Caco-2 (cell line): ENCODE results near the gene ANKRD22. TPM values are rescaled to one million over a fixed set of nuclear protein-coding genes. Genes with fewer than 3 reads are reported as not detected.

Experiments used
- BruUV-seq: library from RNA; stranded (reverse); fragments of 400-500 nt; replicated peaks from 2 replicates; lab custom pipeline; 2021; lab: Mats Ljungman, UMichigan
- CTCF ChIA-PET: fragments of 300-600 bp; sonication (Branson Sonifier 250); formaldehyde crosslinking; loops from one replicate; lab custom pipeline; 2022; ENCODE audit warnings: antibody characterized with exemption; lab: Charles Lee
- POLR2A ChIA-PET: fragments of 300-600 bp; sonication (Branson Sonifier 250); formaldehyde crosslinking; loops from one replicate; lab custom pipeline; 2022; ENCODE audit warnings: antibody characterized with exemption; lab: Charles Lee
- DNase-seq, 2 experiments: peaks; one replicate each; pipeline versions ENCODE4 v3.0.0 to v3.0.0-alpha.2; 2020 to 2022
- H3K27me3 ChIP-seq: replicated peaks from 2 replicates; pipeline ENCODE4 v1.6.0; 2011; ENCODE audit warnings: low read length; ENCODE audit not compliant: control insufficient read depth, insufficient read depth
- H3K36me3 ChIP-seq: 2 replicates; pipeline ENCODE4 v1.5.1; 2011; ENCODE audit warnings: low read length; ENCODE audit not compliant: control insufficient read depth, insufficient read depth
- H3K4me1 ChIP-seq: fragments of 250-450 bp; sonication (Bioruptor Pico); 2 replicates; pipeline ENCODE4 v1.5.1; 2020; ENCODE audit warnings: mild to moderate bottlenecking
- H3K4me3 ChIP-seq: 2 replicates; pipeline ENCODE4 v1.5.1; 2011; ENCODE audit warnings: low read depth, mild to moderate bottlenecking, control low read depth, low read length
- H3K9me3 ChIP-seq: fragments of 250-450 bp; sonication (Bioruptor Pico); 2 replicates; pipeline ENCODE4 v1.5.1; 2020; ENCODE audit warnings: mild to moderate bottlenecking, moderate library complexity
- H3K27ac Mint-ChIP-seq: one replicate; pipeline ENCODE4 v1.8.0; 2022; ENCODE audit warnings: mixed read lengths; ENCODE audit not compliant: unreplicated experiment
- H3K27me3 Mint-ChIP-seq: one replicate; pipeline ENCODE4 v1.8.0; 2022; ENCODE audit warnings: mixed read lengths; ENCODE audit not compliant: insufficient read depth, unreplicated experiment
- H3K36me3 Mint-ChIP-seq: one replicate; pipeline ENCODE4 v1.8.0; 2022; ENCODE audit warnings: mild to moderate bottlenecking, mixed read lengths; ENCODE audit not compliant: insufficient read depth, unreplicated experiment
- H3K4me1 Mint-ChIP-seq: one replicate; pipeline ENCODE4 v1.8.0; 2022; ENCODE audit warnings: low read depth, mixed read lengths; ENCODE audit not compliant: unreplicated experiment
- H3K4me3 Mint-ChIP-seq: one replicate; pipeline ENCODE4 v1.8.0; 2022; ENCODE audit warnings: mild to moderate bottlenecking, moderate library complexity, mixed read lengths; ENCODE audit not compliant: unreplicated experiment
- H3K9me3 Mint-ChIP-seq: one replicate; pipeline ENCODE4 v1.8.0; 2022; ENCODE audit warnings: mixed read lengths; ENCODE audit not compliant: unreplicated experiment
- CTCF ChIP-seq, 2 experiments: fragments of 200-600 bp in 1 of 2; IDR thresholded peaks; 1 replicate in 1 of 2; 2 replicates in 1 of 2; pipeline versions ENCODE4 v1.5.1 to v1.8.0; 2011 to 2022; ENCODE audit warnings: antibody characterized with exemption in 1 of 2, control low read depth in 1 of 2, inconsistent platforms in 1 of 2, low read depth in 1 of 2, low read length in 1 of 2, mild to moderate bottlenecking in 1 of 2, moderate library complexity in 1 of 2; ENCODE audit not compliant: insufficient read depth in 1 of 2, severe bottlenecking in 1 of 2, unreplicated experiment in 1 of 2
- intact Hi-C: fragments of 100-400 bp; cut with micrococcal nuclease; formaldehyde crosslinking; loops from one replicate; pipeline ENCODE4 v1.10.0; 2022; ENCODE audit not compliant: unreplicated experiment
- total RNA-seq: library from RNA; stranded (reverse); gene quantifications from 2 replicates; pipeline ENCODE4 v1.2.3, GENCODE V29; 2022

Gene ANKRD22
- total RNA-seq, 1 experiment from 2014 or later = not detected

GRCh38 chr10:88877298-88877697 lies 25.7 kb upstream of the ANKRD22 start:
- Mint-ChIP-seq H3K4me1 (no peaks in the 10 kb centered on the region), H3K36me3 (peaks cover 5% of the 10 kb centered on the region), H3K27ac (no peak overlapping the region), H3K27me3 (peaks cover 15% of the 10 kb centered on the region), H3K4me3 (no peak overlapping the region), H3K9me3 (no peaks in the 10 kb centered on the region)
- ChIA-PET CTCF (no interaction called here), POLR2A (no interaction called here)
- H3K9me3 ChIP-seq = no peaks in the 10 kb centered on the region
- H3K4me3 ChIP-seq = no peak overlapping the region
- intact Hi-C loops = no loop called here
- no peak for TF ChIP-seq CTCF (IDR thresholded peaks at IDR 0.05; ENCODE audit: insufficient read depth in 1 of 2, low read depth in 1 of 2, low read length in 1 of 2, severe bottlenecking in 1 of 2, unreplicated experiment in 1 of 2)
- no peak for DNase-seq
- H3K36me3 ChIP-seq = no peaks in the 10 kb centered on the region
- BruUV-seq = no TSS peak
- H3K4me1 ChIP-seq = no peaks in the 10 kb centered on the region
- H3K27me3 ChIP-seq = no peaks in the 10 kb centered on the region

DNA sequence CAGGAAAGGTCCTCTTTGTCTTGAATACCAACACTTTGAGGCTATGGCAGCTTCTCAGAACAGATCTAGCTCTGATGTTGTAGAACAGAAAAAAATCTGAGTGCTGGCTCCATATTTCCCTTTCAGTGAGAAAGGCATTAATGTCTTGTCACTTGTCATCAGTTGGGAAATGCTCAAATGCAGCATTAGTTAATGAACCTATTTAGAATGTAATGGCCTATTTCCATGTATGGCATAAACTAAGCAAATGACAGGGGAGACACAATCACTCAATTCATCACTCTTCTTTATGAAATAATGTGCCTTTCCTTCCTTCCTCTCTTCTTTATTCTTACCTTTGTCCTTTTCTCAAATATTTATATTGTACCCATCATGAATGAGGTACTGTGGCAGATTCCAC lies 23.4 kb upstream of the ANKRD22 start:
- no peaks in the 10 kb centered on the region for H3K9me3 Mint-ChIP-seq
- ChIA-PET POLR2A (no interaction called here), CTCF (no interaction called here)
- Histone ChIP-seq H3K4me3 (no peak overlapping the region), H3K36me3 (no peaks in the 10 kb centered on the region), H3K9me3 (no peaks in the 10 kb centered on the region), H3K27me3 (no peaks in the 10 kb centered on the region), H3K4me1 (no peaks in the 10 kb centered on the region)
- DNase-seq = no peak
- H3K4me1 Mint-ChIP-seq = no peaks in the 10 kb centered on the region
- H3K4me3 Mint-ChIP-seq = no peak overlapping the region
- H3K36me3 Mint-ChIP-seq = peaks cover 4% of the 10 kb centered on the region
- no peak overlapping the region for H3K27ac Mint-ChIP-seq
- no TSS peak for BruUV-seq
- peaks cover 15% of the 10 kb centered on the region for H3K27me3 Mint-ChIP-seq
- no peak for TF ChIP-seq CTCF (IDR thresholded peaks at IDR 0.05; ENCODE audit: insufficient read depth in 1 of 2, low read depth in 1 of 2, low read length in 1 of 2, severe bottlenecking in 1 of 2, unreplicated experiment in 1 of 2)
- intact Hi-C loops = no loop called here

DNA sequence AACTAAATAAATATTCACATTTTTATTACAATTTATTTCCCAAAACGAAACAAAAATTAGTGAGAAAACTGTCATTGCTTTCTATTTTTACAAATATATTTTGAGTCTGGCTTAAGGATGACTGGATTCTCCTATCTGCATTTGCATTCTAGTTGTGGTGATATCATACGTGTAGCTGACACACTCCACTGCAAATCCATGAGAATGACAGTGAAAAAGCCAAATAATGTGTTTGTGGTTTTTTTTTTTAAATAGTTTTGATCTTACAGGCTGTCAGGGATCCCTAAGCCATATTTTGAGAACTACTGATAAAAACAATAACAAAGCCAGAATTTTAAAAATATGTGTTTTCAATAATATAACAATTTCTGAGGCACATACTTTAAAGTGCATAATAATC lies 22.6 kb upstream of the ANKRD22 start:
- no peaks in the 10 kb centered on the region for H3K4me1 ChIP-seq
- no peak for DNase-seq
- no peak for TF ChIP-seq CTCF (IDR thresholded peaks at IDR 0.05; ENCODE audit: insufficient read depth in 1 of 2, low read depth in 1 of 2, low read length in 1 of 2, severe bottlenecking in 1 of 2, unreplicated experiment in 1 of 2)
- no peaks in the 10 kb centered on the region for H3K27me3 ChIP-seq
- intact Hi-C loops = no loop called here
- no TSS peak for BruUV-seq
- H3K4me3 ChIP-seq = no peak overlapping the region
- Mint-ChIP-seq H3K9me3 (no peaks in the 10 kb centered on the region), H3K4me1 (no peaks in the 10 kb centered on the region), H3K4me3 (no peak overlapping the region), H3K27ac (no peak overlapping the region), H3K36me3 (no peaks in the 10 kb centered on the region), H3K27me3 (peaks cover 12% of the 10 kb centered on the region)
- ChIA-PET CTCF (no interaction called here), POLR2A (no interaction called here)
- H3K36me3 ChIP-seq = no peaks in the 10 kb centered on the region
- no peaks in the 10 kb centered on the region for H3K9me3 ChIP-seq
